Measurements from ENCODE around the gene ALCAM.
"Not testable (repeated sequence)": the region's sequence is repeated elsewhere in the genome, so short reads cannot be mapped to it uniquely, and the experiment has no call there.

The ALCAM gene

DNA sequence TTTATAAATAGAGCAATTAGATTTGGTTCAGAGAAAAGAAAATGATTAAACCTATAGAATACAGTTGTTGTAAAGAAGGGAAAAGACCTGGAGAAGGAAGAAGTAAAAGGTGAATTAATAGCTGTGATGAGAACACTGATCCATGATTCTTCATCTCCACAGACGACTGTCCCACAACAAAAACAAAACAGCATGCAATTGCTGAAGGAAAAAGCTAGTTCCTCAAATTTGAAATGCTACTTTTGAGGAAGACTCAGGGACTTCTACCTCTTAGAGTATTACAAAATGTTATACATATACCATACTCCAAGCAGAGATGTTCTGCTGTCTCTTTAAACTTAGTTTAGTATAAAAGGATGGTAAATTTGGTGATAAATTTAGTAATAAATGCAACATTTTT is 21.5 kb downstream of the ALCAM start:
- DNase-seq (ENCODE audit: low read depth in 2 of 2), result no peak

DNA sequence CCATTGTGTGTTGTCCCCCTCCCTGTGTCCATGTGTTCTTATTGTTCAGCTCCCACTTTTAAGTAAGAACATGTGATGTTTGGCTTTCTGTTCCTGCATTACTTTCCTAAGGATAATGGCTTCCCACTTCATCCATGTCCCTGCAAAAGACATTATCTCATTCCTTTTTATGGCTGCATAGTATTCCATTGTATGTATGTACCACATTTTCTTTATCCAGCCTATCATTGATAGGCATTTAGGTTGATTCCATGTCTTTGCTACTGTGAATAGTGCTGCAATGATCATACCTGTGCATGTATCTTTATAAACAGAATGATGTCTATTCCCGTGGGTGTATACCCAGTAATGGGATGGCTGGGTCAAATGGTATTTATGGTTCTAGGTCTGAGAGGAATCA is 23.1 kb downstream of the ALCAM start:
- DNase-seq (ENCODE audit: low read depth in 2 of 2), result not testable (repeated sequence)

DNA sequence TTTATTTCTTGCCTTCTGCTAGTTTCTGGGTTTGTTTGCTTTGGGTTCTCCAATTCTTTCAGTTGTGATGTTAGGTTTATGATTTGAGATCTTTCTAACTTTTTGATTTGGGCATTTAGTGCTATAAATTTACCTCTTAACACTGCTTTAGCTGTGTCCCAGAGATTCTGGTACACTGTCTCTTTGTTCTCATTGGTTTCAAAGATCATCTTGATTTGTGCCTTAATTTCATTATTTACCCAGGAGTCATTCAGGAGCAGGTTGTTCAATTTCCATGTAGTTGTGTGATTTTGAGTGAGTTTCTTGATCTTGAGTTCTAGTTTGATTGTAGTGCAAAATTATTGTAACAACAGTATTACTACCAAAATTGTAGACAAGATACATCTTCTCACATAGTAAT is 25.9 kb downstream of the ALCAM start:
- not testable (repeated sequence) for DNase-seq (ENCODE audit: low read depth in 2 of 2)

DNA sequence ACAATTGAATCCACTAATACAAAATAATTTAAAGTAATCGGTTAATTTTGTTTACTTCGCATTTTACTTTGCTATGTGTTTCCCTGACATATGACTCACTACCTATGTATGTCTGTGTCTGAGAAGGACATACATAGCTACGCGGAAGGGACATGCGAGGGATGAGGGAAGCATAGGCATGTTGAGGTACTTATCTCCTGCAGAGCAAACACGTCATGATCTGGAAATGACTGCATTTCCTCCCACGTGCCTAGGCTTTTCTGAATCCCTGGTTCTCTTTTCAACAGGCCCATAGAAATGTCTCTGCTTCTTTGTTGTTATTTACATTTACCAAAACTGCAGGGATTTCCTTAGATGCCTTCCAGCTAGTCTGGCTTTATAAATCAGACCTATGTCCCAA is 27.5 kb downstream of the ALCAM start:
- no peak for DNase-seq (ENCODE audit: low read depth in 2 of 2)

DNA sequence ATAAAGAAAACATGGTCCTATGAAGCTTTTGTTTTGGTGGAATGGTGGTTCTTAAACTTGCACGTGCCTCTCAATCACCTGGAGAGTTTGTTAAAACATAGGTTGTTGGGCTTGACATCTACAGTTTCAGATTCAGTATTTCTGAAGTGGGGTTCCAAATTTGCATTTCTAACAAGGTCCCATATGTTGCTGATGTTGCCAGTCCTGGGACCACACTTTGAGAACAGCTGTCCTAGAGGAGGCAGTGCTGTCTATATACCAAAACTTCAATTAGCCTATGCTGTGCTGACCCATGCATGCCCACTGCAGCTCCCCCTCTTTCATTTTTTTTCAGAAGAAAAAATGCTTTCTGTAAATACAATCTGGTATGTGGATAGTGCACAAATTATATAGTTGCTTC is 31.3 kb downstream of the ALCAM start:
- no peak for DNase-seq (ENCODE audit: low read depth in 2 of 2)

DNA sequence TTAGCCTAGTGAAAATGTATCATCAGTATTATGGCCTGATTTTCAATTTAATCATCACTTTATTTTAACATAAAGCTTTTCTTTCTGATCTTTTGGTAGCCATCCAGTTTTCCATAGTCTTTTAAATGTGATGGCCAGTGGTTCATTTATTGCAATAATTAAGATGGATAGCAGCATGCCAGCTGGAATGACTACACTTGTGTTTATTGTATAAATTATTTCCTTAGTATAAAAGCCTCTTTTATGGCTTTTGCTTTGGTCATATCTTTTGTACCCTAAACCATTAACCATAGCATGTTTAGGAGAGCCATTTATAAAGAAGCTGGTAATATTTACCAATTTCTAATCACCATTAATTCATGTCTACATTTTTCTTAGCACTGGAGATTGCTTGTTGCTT is 31.7 kb downstream of the ALCAM start:
- no peak for DNase-seq (ENCODE audit: low read depth in 2 of 2)

DNA sequence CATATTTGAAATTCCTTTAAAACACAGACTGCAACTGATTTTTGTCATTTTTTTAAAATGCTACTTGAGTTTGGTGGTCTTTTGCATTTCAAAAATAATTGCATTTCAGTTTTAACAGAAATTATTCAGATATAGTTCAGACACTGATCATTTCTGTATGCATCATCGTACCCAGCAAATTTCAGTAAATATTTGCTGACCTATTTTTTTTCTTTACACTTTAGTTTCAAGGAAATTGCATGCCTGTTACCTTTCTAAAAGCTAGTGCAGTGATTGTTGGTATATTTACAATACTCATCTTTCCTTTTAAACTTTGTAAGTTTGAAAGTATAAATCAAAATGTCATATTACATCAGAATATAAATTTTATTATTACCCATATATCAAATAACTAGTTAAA is 32.4 kb downstream of the ALCAM start:
- DNase-seq (ENCODE audit: low read depth in 2 of 2), result no peak

DNA sequence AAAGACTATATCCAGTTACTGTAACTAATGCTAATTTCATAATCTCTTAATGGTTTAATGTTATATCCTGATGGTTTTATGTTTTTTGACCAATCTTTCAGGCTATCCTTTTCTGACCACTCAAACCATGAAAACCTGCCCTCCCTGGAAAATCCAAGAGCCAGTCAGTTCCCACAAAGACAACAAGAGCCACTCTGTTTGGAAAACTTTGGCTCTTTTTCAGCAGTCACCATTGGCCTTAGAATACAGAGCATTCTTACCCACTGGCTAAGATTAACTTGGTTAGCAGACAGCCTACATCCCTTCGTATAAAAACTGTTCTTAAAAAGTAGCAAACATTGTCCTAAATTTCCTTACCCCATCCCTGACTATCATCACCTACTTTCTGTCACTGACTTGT is 32.9 kb downstream of the ALCAM start:
- DNase-seq (ENCODE audit: low read depth in 2 of 2), result no peak

DNA sequence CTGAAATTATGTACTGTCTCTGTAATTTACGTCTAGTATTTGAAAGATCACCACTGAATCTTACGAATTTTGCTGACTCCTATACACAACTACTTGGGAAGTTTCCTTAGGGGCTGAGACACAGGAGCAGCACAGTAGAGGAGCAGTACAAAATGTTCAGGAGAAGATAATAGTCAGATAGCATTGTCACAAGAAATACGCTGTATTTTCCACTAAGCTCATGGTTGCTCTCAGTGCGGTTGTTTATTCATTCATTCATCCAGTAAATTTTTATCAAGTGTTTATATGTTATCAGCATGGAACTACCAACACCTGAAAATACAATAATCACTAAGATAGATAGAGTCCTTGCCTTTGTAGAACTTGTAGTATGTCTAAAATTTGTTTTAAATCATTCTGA is 34.5 kb downstream of the ALCAM start:
- DNase-seq (ENCODE audit: low read depth in 2 of 2), result no peak

DNA sequence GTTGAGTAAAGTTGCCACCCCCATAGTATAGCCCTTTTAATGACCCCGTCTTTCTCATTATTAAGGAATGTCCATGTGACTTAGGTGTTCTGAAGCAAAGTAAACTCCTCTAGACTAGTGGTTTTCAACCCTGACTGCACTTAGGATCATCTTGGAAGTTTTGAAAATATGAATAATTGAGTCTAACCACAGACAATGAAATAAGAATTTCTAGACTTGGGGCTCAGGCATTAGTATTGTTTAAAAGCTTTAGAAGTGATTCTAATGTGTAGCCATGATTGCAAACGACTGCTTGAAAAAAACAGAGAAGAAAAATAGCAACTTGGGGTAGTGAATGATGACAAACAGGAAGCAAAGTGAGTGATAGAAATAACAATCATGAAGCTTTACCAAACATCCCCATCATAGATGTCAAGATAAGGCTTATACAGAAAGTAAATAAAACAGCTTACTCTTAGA is 35.0 kb downstream of the ALCAM start:
- DNase-seq (ENCODE audit: low read depth in 2 of 2), result no peak

DNA sequence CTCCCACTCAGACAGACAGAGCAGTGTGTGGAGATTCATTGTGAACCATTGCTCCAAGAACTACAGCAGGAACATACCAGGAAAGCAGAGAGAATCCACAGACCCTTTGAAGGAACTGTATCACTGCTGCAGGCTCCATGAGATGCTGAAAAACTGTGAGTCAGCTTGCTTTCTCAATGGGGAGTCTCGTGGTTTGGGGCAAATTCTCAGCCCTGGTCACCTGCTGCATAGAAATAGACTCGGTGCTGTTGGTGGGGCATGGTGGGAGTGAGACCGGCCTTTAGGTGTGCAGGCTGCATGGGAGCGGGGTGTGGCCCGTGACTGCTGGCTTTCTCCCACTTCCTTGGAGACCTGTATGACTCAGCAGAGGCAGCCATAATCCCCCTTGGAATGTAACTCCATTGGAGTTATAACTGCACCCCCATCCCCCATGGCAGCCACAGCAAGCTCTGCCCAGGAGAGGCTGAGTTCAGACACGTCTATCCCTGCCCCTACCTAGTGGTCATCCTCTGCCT is 35.6 kb downstream of the ALCAM start:
- no peak for DNase-seq (ENCODE audit: low read depth in 2 of 2)

DNA sequence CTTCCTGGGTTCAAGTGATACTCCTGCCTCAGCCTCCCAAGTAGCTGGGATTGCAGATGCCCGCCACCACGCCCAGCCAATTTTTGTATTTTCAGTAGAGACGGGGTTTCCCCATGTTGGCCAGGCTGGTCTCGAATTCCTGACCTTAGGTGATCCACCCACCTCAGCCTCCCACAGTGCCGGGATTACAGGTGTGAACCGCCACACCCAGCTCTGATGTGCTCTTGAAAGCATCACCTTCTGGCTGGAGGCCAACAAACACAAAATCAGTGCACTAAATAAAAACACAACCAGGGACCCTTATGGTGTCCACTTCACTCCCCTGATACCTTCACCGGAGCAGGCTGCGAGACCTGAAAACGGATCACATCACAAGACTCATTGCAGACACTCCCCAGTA is 36.3 kb downstream of the ALCAM start:
- not testable (repeated sequence) for DNase-seq (ENCODE audit: low read depth in 2 of 2)

DNA sequence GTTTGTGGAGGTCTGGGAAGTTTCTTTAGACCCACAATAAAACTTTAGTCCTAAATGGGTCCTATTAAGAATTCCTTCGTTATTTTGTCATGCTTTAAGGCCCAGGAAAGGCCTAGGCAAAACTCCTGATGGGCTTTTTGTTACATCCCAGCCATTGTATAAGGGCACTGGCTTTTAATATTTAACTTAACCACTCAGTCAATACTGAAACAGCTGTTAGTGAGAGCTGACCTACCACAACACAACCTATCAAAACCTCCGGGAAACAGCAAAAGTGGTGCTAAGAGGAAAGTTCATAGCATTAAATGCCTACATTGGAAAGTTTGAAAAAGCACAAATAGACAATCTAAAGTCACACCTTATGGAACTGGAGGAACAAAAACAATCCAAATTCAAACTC is 39.6 kb downstream of the ALCAM start:
- no peak for DNase-seq (ENCODE audit: low read depth in 2 of 2)

DNA sequence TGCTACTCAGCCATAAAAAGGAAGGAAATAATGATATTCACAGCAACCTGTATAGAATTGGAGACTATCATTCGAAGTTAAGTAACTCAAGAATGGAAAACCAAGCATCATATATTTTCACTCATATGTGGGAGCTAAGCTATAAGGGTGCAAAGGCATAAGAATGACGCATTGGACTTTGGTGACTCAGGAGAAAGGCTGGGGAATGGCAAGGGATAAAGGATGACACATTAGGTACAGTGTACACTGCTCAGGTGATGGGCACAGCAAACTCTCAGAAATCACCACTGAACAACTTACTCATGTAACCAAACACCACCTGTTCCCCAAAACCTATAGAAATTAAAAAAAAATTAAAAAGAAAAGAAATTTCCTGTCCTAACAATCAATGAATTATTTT is 42.7 kb downstream of the ALCAM start:
- DNase-seq (ENCODE audit: low read depth in 2 of 2), result no peak

DNA sequence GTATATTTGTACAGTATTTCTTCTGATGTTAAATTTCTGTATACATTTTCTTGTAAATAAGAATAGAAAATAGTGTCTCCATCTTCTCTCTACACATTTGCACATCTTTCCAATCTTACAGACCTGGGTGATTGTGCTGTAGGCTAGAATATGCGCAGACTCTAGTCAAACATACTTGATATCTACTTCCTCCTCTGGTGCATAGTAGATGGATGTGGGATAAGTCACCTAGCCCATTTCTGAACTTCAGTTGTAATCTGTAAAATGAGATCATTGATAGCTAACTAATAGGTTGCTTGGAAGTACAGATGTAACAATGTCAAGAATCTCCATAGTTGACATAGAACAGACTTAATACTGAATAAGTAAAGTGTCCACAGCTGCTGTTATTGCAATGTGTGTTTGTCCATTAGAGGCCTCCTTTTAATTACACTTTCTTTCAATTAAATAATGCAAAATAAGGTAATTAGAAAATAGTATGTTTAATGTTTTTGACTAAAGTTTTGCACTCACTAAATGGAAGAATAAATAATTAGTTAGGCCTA is 46.7 kb downstream of the ALCAM start:
- DNase-seq (ENCODE audit: low read depth in 2 of 2), result no peak

DNA sequence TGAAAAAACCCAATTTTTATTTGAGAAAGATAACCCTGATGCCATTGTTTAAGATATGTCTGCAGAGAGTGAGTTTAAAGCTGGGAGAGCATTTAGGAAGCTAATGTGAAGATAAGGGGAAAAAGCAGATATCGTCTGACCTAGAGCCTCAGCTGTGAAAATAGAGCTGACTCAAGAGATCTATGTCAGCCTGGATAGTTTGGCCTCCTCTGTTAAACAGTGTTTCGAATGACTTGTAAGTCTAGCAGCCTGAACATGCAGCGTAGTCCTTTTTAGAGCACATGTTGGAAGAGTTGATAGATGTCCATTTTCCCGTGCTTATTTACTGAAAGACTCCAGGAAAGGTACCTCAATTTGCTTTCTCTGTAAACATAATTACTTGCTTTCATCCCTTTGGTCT is 48.1 kb downstream of the ALCAM start:
- no peak for DNase-seq (ENCODE audit: low read depth in 2 of 2)

DNA sequence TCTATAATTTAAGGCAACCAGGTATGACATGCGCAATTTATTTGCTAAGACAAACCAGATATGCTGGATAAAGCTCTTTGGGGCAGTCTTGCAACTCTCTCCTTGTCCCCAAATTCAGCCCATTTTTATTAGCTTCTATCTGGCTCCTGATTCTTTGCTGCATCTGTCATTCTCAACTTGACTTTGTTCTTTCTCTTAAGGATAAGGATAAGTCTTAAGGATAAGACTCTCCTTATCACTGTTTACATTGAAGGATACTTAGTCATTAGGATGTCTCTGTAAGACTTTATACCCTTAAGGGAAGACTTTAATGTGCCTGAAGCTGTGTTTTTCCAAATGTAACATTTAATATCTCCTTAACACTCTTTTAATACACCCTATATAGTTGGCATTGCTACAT is 49.2 kb downstream of the ALCAM start:
- no peak for DNase-seq (ENCODE audit: low read depth in 2 of 2)

DNA sequence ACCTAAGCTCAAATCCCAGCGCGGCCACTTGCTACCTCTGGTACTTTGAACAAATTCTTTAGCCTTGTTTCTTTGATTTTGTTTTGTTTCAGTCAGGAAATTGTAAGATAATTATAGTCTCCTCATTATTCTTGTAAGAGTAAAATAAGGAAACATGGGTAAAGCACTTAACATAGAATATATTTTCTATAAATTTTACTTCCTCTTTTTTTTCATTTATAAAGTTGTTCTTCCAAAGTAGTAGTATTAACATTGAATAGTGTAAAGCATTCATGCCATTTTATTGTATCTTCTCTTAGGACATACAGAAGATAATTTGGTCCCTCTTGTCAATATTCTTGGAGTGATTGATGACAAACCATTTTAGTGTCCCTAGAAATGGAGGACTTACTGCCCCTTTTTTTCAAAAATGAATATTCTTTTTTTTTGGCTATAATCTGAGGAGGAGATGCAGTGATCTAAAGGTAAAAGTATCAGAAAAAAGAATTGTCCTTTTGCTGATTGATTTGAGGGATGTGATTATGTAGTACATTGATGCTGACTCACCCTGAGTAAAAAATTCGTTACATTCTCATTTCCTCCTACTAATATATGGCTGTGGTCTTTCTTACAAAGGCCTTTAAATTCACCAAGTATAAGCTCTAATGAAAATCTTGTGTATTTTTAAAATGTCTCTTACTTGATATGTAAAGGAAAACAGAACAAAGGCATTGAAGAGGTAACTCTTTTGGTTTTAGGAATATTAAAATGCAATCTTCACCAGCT is 51.0 kb downstream of the ALCAM start:
- no peak for DNase-seq (ENCODE audit: low read depth in 2 of 2)

DNA sequence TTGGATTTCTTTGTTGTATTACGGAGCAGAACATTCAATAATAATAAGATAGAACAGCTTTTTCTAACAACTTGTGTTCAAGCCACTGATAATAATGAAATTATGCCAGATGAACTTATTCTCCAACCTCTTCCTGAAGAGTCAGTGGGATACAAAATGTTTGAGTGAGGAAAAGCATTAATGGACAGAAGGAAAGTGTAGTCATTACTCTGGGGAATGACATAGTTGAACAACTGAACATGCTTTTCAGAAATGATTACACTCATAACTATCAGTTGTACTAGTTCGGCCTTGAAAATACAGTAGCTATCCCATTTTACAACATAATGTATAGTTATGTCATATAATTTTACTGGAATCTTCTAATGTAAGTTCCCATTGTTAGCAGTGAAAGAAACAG is 55.9 kb downstream of the ALCAM start:
- DNase-seq (ENCODE audit: low read depth in 2 of 2), result no peak

DNA sequence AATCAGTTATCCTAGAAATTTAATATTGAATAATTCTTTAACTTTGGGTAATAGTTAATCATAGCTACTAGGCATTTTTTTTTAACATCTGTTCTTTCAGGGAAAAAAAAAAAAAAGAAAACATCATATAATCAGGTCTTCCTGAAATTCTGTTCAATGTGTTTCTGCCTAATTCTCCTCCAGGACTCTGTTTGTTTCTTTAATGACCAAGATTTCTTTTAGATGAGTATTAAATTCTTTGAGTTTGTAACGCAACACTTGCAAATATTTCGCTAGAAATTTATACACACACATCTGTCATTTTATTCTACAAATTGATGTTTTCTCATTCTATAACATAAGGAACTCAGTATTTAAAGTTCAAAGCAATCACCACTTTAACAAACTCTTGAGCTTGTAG is 56.7 kb downstream of the ALCAM start:
- DNase-seq (ENCODE audit: low read depth in 2 of 2), result no peak

DNA sequence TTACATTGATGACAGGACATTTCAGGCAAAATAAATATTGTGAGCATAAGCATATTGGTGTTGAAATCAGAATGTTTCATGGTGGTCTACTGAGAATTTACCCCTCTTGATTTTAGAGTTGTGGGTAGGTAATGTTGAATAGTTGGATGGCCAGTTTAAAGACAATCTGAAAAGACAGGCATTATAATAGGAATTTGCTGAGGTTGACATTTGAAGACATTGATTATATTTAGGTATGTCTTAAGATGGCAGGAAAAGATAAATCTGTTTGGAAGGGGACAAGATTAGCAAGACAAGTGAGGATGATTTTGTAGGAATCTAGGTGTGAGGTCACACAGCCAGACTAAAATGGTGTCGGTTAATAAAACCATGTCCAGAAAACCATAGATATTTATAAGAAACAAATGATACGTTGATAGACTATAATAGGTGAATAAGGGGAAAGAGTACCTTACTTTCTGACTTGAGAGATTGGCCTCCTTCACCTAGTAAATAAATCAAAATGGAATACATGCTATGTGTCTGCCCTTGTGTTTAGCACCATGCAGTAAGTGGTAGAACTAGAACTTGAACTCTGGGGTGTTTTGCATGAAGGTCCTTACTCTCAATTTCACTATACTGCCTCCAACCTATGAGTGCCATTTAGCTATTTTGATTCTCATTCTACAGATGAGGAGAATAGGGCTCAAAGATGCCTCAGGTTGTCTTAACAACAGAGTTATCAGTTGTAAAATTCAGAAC is 57.9 kb downstream of the ALCAM start:
- no peak for DNase-seq (ENCODE audit: low read depth in 2 of 2)

DNA sequence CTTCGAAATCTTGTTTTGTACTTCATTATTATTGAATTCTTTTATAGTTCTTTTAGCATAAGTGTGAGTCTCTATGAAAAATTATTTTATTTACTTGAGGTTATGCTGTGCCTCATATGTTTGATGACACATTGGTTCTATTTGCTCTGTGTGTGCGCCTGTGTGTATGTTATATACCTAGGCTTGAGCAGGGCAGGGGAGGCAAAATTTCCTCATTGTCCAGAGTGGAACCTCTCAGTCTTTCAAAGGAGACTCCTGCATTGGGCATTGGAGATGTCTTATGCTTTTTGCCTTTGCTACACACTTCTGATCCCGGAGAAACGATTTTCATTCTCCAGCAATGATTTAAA is 58.4 kb downstream of the ALCAM start:
- DNase-seq (ENCODE audit: low read depth in 2 of 2), result no peak

DNA sequence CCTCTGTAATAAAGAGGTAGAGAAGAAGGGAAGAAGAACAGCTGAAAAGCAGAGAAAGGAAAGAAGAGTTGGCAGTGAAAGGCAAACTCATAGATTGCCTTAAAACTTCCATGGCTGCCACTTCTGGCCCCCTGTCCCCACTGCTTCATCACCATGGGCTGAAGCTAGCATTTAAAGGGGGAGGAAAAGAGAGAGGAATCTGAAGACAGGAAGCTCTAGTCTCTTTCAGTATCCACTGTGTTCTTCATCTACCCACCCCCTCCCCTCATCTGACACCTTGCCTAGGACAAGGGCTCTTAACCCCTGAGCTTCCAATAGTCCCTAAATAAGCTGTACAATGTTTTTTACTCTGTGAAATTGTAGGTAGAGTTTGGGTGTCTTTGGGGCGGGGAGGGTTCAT is 60.6 kb downstream of the ALCAM start:
- DNase-seq (ENCODE audit: low read depth in 2 of 2), result no peak
